ENCODE results near the gene DPH6.

DNA sequence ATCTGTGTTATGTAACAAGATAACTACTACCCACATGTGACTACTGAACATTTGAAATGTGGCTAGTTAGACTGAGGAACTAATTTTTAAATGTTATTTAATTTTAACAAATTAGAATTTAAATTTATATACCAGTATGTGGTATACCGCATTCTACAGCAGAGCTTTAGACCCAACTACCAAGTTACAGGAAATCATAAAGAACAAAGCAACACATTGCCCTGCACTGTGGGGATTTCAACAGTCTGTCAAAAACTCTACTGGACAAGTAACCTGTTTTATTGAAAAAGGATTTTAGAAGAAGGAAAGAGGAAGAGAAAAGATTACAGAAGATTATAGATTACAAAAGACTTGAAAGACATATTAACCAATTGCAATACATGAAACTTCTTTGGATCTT is 64.9 kb downstream of the DPH6 start:
- TF ChIP-seq, protein P1, sequence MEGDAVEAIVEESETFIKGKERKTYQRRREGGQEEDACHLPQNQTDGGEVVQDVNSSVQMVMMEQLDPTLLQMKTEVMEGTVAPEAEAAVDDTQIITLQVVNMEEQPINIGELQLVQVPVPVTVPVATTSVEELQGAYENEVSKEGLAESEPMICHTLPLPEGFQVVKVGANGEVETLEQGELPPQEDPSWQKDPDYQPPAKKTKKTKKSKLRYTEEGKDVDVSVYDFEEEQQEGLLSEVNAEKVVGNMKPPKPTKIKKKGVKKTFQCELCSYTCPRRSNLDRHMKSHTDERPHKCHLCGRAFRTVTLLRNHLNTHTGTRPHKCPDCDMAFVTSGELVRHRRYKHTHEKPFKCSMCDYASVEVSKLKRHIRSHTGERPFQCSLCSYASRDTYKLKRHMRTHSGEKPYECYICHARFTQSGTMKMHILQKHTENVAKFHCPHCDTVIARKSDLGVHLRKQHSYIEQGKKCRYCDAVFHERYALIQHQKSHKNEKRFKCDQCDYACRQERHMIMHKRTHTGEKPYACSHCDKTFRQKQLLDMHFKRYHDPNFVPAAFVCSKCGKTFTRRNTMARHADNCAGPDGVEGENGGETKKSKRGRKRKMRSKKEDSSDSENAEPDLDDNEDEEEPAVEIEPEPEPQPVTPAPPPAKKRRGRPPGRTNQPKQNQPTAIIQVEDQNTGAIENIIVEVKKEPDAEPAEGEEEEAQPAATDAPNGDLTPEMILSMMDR (IDR thresholded peaks at IDR 0.05; ENCODE audit: insufficient read depth, low read length, poor library complexity, severe bottlenecking), result no peak
- TF ChIP-seq EZH2phosphoT487 (conservative IDR thresholded peaks at IDR 0.05; ENCODE audit: low read length), result no peak
